ENCODE data around the gene KIAA0513. TPM values are rescaled to one million over a fixed set of nuclear protein-coding genes. Genes with fewer than 3 reads are reported as not detected.
A peak's percentile ranks its signal among the peaks of the same experiment; 100 is the strongest.

The KIAA0513 gene
- total and polyA plus RNA-seq, 2 experiments from 2014 or later = 5.3 to 5.4 TPM

- Histone ChIP-seq H3K36me3 (ENCODE audit: low read depth) (no peaks in the 10 kb centered on the region), H3K9ac (no peak overlapping the region), H3K79me2 (ENCODE audit: insufficient read depth) (no peaks in the 10 kb centered on the region), H4K20me1 (ENCODE audit: insufficient read depth) (no peaks in the 10 kb centered on the region), H3K27ac (no peak overlapping the region), H3K4me3 (no peak overlapping the region), H3K9me2 (ENCODE audit: insufficient read depth) (no peaks in the 10 kb centered on the region), H3K27me3 (replicated peaks; ENCODE audit: insufficient read depth) (no peaks in the 10 kb centered on the region), H2AFZ (no peak overlapping the region), H3K9me3 (ENCODE audit: low read depth) (no peaks in the 10 kb centered on the region), H3F3A (ENCODE audit: insufficient read depth) (peaks cover 5% of the 10 kb centered on the region), H3K4me1 (ENCODE audit: insufficient read depth) (peaks cover 6% of the 10 kb centered on the region; the same call in 1 of the 2 replicates), H3K4me2 (ENCODE audit: unreplicated experiment) (no peak overlapping the region)
- TF ChIP-seq EZH2 (IDR thresholded peaks at IDR 0.05; ENCODE audit: insufficient read depth, poor library complexity, severe bottlenecking) (no peak), EZH2phosphoT487 (IDR thresholded peaks at IDR 0.05; ENCODE audit: insufficient read depth, low read depth) (no peak)
- no peak for DNase-seq
- in situ Hi-C loops (cut with MboI) = no loop called here
- WGBS, 2 experiments (ENCODE audit: low coverage in 1 of 2, low lambda C conversion rate in 2 of 2, missing lambda C conversion rate in 2 of 2) = 83 to 85% methylated on average over 11 of the region's 11 CpGs
These were observed 20.4 kb downstream of the KIAA0513 start for GRCh38 chr16:85047867-85048455.

GRCh38 chr16:85048921-85049562 lies 21.4 kb downstream of the KIAA0513 start:
- Histone ChIP-seq H3K9me3 (ENCODE audit: low read depth) (no peaks in the 10 kb centered on the region), H4K20me1 (ENCODE audit: insufficient read depth) (no peaks in the 10 kb centered on the region)
- no peak for DNase-seq

GRCh38 chr16:85049706-85050305 lies 22.2 kb downstream of the KIAA0513 start:
- Histone ChIP-seq H3K4me2 (ENCODE audit: unreplicated experiment) (no peak overlapping the region), H3K4me3 (no peak overlapping the region), H3K36me3 (ENCODE audit: low read depth) (no peaks in the 10 kb centered on the region), H3K27ac (no peak overlapping the region), H3K9me3 (ENCODE audit: low read depth) (no peaks in the 10 kb centered on the region), H3K79me2 (ENCODE audit: insufficient read depth) (0 out of 2 replicates have a peak, but pooled peaks cover 3% of the 10 kb centered on the region), H3K9ac (no peak overlapping the region), H3K9me2 (ENCODE audit: insufficient read depth) (no peaks in the 10 kb centered on the region), H4K20me1 (ENCODE audit: insufficient read depth) (no peaks in the 10 kb centered on the region), H3K27me3 (replicated peaks; ENCODE audit: insufficient read depth) (no peaks in the 10 kb centered on the region), H3F3A (ENCODE audit: insufficient read depth) (peaks cover 7% of the 10 kb centered on the region), H2AFZ (no peak overlapping the region), H3K4me1 (ENCODE audit: insufficient read depth) (peaks cover 7% of the 10 kb centered on the region; the same call in 1 of the 2 replicates)
- in situ Hi-C loops (cut with MboI) = no loop called here
- no peak for DNase-seq
- no peak for TF ChIP-seq EZH2phosphoT487 (IDR thresholded peaks at IDR 0.05; ENCODE audit: insufficient read depth, low read depth)
- no peak for TF ChIP-seq EZH2 (IDR thresholded peaks at IDR 0.05; ENCODE audit: insufficient read depth, poor library complexity, severe bottlenecking)
- 90 to 91% methylated on average over 15 of the region's 15 CpGs for WGBS, 2 experiments (ENCODE audit: low coverage in 1 of 2, low lambda C conversion rate in 2 of 2, missing lambda C conversion rate in 2 of 2)

More at GRCh38 chr16:85048921-85049562, 21.4 kb downstream of the KIAA0513 start:
- no peak overlapping the region for H3K4me2 ChIP-seq (ENCODE audit: unreplicated experiment)
- H3K36me3 ChIP-seq (ENCODE audit: low read depth) = no peaks in the 10 kb centered on the region
- H3K4me1 ChIP-seq (ENCODE audit: insufficient read depth) = peaks cover 6% of the 10 kb centered on the region; the same call in 1 of the 2 replicates
- 0 out of 2 replicates have a peak, but pooled peaks cover 3% of the 10 kb centered on the region for H3K79me2 ChIP-seq (ENCODE audit: insufficient read depth)
- in situ Hi-C loops (cut with MboI) = no loop called here
- TF ChIP-seq EZH2 (IDR thresholded peaks at IDR 0.05; ENCODE audit: insufficient read depth, poor library complexity, severe bottlenecking) (no peak), EZH2phosphoT487 (IDR thresholded peaks at IDR 0.05; ENCODE audit: insufficient read depth, low read depth) (no peak)
- H3F3A ChIP-seq (ENCODE audit: insufficient read depth) = peaks cover 5% of the 10 kb centered on the region
- H3K27me3 ChIP-seq (replicated peaks; ENCODE audit: insufficient read depth) = no peaks in the 10 kb centered on the region
- H3K27ac ChIP-seq = no peak overlapping the region
- no peaks in the 10 kb centered on the region for H3K9me2 ChIP-seq (ENCODE audit: insufficient read depth)
- no peak overlapping the region for H3K9ac ChIP-seq
- no peak overlapping the region for H3K4me3 ChIP-seq
- 90 to 91% methylated on average over 15 to 17 of the region's 17 CpGs for WGBS, 2 experiments (ENCODE audit: low coverage in 1 of 2, low lambda C conversion rate in 2 of 2, missing lambda C conversion rate in 2 of 2)
- H2AFZ ChIP-seq = no peak overlapping the region

- peak overlapping the region; percentile 36 for H3K4me2 ChIP-seq (ENCODE audit: unreplicated experiment)
- TF ChIP-seq EZH2 (IDR thresholded peaks at IDR 0.05; ENCODE audit: insufficient read depth, poor library complexity, severe bottlenecking) = no peak
- no peak for TF ChIP-seq EZH2phosphoT487 (IDR thresholded peaks at IDR 0.05; ENCODE audit: insufficient read depth, low read depth)
- H3K9me3 ChIP-seq (ENCODE audit: low read depth) = no peaks in the 10 kb centered on the region
- no peak overlapping the region for H3K4me3 ChIP-seq
- in situ Hi-C loops (cut with MboI) = no loop called here
- whole genome bisulfite sequencing, 2 experiments (ENCODE audit: low coverage in 1 of 2, low lambda C conversion rate in 2 of 2, missing lambda C conversion rate in 2 of 2) = 84 to 85% methylated on average over 8 of the region's 8 CpGs
- no peaks in the 10 kb centered on the region for H3K27me3 ChIP-seq (replicated peaks; ENCODE audit: insufficient read depth)
- no peaks in the 10 kb centered on the region for H3K9me2 ChIP-seq (ENCODE audit: insufficient read depth)
- no peak overlapping the region for H2AFZ ChIP-seq
- peaks cover 20% of the 10 kb centered on the region for H3F3A ChIP-seq (ENCODE audit: insufficient read depth)
- 0 out of 2 replicates have a peak, but pooled peaks cover 3% of the 10 kb centered on the region for H3K79me2 ChIP-seq (ENCODE audit: insufficient read depth)
- no peak for DNase-seq
- no peak overlapping the region for H3K9ac ChIP-seq
- no peaks in the 10 kb centered on the region for H4K20me1 ChIP-seq (ENCODE audit: insufficient read depth)
- peak overlapping the region; percentile 21; the same call in 1 of the 2 replicates for H3K27ac ChIP-seq
- peaks cover 18% of the 10 kb centered on the region for H3K4me1 ChIP-seq (ENCODE audit: insufficient read depth)
- no peaks in the 10 kb centered on the region for H3K36me3 ChIP-seq (ENCODE audit: low read depth)
These were observed 23.5 kb downstream of the KIAA0513 start for GRCh38 chr16:85051067-85051581.

All from GM23248 (cell line).